B cell (primary cell): ENCODE data around the gene ACTR6.

Source experiments
- CTCF ChIP-seq: fragments of 200-600 bp; IDR thresholded peaks from one replicate; pipeline ENCODE4 v1.8.0; 2022; ENCODE audit warnings: antibody characterized with exemption, mild to moderate bottlenecking
- EZH2 ChIP-seq: IDR thresholded peaks from 2 replicates; pipeline ENCODE4 v1.6.1; 2012; ENCODE audit warnings: borderline replicate concordance, low read depth, mild to moderate bottlenecking, moderate library complexity, low read length; ENCODE audit not compliant: insufficient read depth, poor library complexity, severe bottlenecking

- TF ChIP-seq CTCF (no peak), EZH2 (no peak)
Measured at GRCh38 chr12:100208834-100209233, 8.2 kb downstream of the ACTR6 start.
